SJSA1 (cell line): ENCODE results near the gene SPATA13. TPM values are rescaled to one million over a fixed set of nuclear protein-coding genes. Genes with fewer than 3 reads are reported as not detected.

Experiments used
- DNase-seq, 2 experiments: peaks; one replicate each; pipeline ENCODE4 v3.0.0-alpha.2; 2015 to 2020; ENCODE audit warnings: low spot score in 2 of 2, low read depth in 1 of 2
- H3K27ac ChIP-seq: fragments of 250-450 bp; sonication (Bioruptor Pico); 2 replicates; pipeline ENCODE4 v1.5.1; 2020; ENCODE audit warnings: mild to moderate bottlenecking, moderate library complexity
- H3K27me3 ChIP-seq: fragments of 250-450 bp; sonication (Bioruptor Pico); replicated peaks from 2 replicates; pipeline ENCODE4 v1.5.1; 2020; ENCODE audit warnings: mild to moderate bottlenecking, moderate library complexity
- H3K36me3 ChIP-seq: fragments of 250-450 bp; sonication (Bioruptor Pico); 2 replicates; pipeline ENCODE4 v1.5.1; 2020; ENCODE audit warnings: mild to moderate bottlenecking
- H3K4me1 ChIP-seq: fragments of 250-450 bp; sonication (Bioruptor Pico); replicated peaks from 2 replicates; pipeline ENCODE4 v1.6.1; 2021; ENCODE audit warnings: mild to moderate bottlenecking
- H3K4me3 ChIP-seq: fragments of 250-450 bp; sonication (Bioruptor Pico); 2 replicates; pipeline ENCODE4 v1.5.1; 2020; ENCODE audit warnings: mild to moderate bottlenecking
- H3K9me3 ChIP-seq: fragments of 250-450 bp; sonication (Bioruptor Pico); replicated peaks from 2 replicates; pipeline ENCODE4 v1.5.1; 2020; ENCODE audit warnings: mild to moderate bottlenecking
- total RNA-seq: library from RNA; depleted of rRNA; stranded (reverse); fragments of >200 nt; shearing (Covaris generic); gene quantifications from 2 replicates; pipeline ENCODE4 v1.2.3, GENCODE V29; 2014

Gene SPATA13
- total RNA-seq, 1 experiment from 2014 or later, result 14.8 TPM

DNA sequence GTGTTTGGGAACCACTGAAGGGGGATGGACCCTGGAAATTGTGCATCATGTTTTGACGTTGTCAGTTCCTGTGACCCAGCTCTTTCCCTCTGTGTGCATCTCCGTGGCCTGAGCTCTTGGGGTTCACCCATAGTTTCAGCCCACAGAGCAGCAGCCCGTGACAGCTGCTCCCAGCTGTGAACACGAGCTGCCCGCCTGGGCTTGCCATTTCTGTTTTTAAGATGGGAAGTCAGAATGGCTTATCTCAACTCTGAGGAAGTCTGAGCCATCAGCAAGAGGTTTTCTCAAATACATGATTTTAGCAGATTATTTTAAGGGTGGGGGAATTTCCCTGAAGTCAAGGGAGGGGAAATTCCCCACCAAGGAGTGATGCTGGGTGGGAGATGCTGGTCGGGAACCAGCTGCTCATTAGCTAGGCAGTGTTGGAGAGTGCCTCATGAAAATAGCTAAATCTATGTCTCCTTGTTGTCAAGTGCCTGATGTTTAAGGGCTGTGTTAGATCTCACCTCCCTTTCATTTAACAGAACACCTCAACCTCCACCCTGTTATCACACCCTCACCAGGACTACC lies 114.0 kb downstream of the SPATA13 start:
- H3K9me3 ChIP-seq, result no peaks in the 10 kb centered on the region
- no peak for DNase-seq

DNA sequence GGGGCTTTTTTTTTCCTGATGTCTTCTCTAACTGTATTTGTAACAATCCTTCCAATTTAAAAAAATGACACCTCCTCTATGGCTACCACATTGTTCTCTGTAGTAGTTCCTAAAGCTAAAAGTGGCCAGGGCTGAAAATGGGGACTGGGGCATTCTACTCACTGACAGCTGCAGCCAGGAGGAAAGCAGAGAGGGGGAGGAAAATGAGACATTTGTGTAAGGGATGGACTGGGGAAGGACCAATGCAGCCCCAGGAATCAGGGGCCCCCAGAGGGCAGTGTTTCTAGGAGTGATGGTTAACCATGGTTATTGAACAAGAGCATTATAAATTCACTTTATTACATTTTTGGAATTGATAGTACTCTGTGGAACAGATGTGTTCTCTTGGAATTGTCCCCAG lies 114.5 kb downstream of the SPATA13 start:
- no peaks in the 10 kb centered on the region for H3K36me3 ChIP-seq
- DNase-seq, result no peak
- no peaks in the 10 kb centered on the region for H3K9me3 ChIP-seq
- no peak overlapping the region for H3K27ac ChIP-seq
- H3K4me3 ChIP-seq, result no peak overlapping the region
- H3K27me3 ChIP-seq, result no peaks in the 10 kb centered on the region
- peaks cover 23% of the 10 kb centered on the region for H3K4me1 ChIP-seq

More for the DNA sequence above, 114.0 kb downstream of the SPATA13 start:
- no peak overlapping the region for H3K27ac ChIP-seq
- H3K36me3 ChIP-seq, result no peaks in the 10 kb centered on the region
- no peak overlapping the region for H3K4me3 ChIP-seq
- H3K4me1 ChIP-seq, result peaks cover 25% of the 10 kb centered on the region
- no peaks in the 10 kb centered on the region for H3K27me3 ChIP-seq

DNA sequence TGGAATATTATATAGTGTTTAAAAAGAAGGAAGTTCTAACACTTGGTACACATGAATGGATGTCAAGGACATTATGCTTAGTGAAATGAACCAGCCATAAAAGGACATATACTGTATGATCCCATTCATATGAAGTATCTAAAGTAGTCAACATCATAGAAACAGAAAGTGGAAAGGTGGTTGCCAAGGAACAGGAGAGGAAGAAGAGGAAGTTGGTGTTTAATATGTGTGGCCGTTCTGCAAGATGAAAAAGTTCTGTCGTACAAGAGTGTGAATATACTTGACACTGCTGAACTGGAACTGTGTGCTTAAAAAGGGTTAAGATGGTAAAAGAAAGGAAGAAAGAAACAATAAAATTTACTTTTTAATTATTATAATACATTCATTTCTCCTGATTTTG lies 115.8 kb downstream of the SPATA13 start:
- Histone ChIP-seq H3K4me3 (no peak overlapping the region), H3K4me1 (peaks cover 10% of the 10 kb centered on the region), H3K36me3 (no peaks in the 10 kb centered on the region), H3K27ac (no peak overlapping the region), H3K9me3 (no peaks in the 10 kb centered on the region), H3K27me3 (no peaks in the 10 kb centered on the region)
- DNase-seq, result no peak

DNA sequence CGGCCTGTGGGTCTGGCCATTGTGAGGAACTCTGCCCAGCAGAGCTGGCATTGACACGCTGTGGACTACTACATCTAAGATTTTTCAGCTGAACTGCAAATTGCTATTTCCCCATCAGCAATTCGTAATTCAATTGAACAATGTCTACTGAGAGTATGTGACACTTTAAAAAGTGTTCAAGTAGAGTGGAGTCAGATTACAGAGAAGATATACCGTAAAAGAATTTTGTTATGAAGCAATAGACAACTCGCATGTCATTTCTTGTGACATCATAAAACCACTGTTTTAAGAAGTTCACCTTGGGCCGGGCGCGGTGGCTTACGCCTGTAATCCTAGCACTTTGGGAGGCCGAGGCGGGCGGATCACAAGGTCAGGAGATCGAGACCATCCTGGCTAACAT lies 116.3 kb downstream of the SPATA13 start:
- Histone ChIP-seq H3K4me1 (peaks cover 4% of the 10 kb centered on the region), H3K27ac (no peak overlapping the region), H3K36me3 (no peaks in the 10 kb centered on the region), H3K27me3 (no peaks in the 10 kb centered on the region), H3K9me3 (no peaks in the 10 kb centered on the region), H3K4me3 (no peak overlapping the region)
- DNase-seq, result no peak

DNA sequence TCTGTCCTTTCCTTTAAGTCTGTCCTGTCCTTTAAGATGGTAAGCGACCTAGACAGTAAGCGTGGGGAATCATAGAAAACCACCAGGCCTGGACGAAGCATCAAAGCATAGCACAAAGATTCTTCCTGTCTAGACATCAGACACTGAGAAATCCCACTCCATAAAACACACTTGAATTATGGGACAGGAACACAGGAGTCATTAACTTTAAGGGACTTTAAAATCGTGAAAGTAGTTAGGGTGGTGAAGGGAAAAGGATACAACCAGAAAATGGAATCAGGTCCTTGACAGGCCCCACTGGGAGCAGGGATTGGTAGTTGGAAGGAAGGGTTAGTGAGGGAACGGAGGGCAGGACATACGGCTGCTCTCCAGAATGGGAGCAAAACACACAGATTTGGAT lies 117.2 kb downstream of the SPATA13 start:
- Histone ChIP-seq H3K9me3 (no peaks in the 10 kb centered on the region), H3K27me3 (no peaks in the 10 kb centered on the region), H3K36me3 (no peaks in the 10 kb centered on the region), H3K4me3 (no peak overlapping the region), H3K4me1 (no peaks in the 10 kb centered on the region), H3K27ac (no peak overlapping the region)
- no peak for DNase-seq

- no peaks in the 10 kb centered on the region for H3K9me3 ChIP-seq
Measured at GRCh38 chr13:24279327-24280110, 119.0 kb downstream of the SPATA13 start.

DNA sequence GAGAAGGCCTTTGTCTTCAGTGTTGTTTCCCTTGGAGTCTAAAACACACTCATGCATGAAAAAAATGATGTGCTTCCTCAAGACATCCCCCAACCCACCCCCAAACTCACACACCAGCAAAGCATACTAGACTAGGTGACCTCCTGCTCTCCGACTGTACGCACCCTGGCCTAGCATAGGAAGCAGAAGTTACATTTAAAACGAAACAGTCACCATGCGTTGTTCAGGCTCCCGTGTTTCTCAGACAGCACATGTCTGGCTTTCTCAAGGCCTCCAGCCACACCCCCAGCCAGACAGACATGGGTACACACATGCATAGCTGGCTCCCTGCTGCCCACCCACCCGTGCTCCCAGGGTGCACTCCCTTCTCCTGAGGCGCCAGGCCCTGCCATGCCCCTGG lies 120.2 kb downstream of the SPATA13 start:
- Histone ChIP-seq H3K36me3 (peaks cover 8% of the 10 kb centered on the region; the same call in 1 of the 2 replicates), H3K27ac (no peak overlapping the region)

More at GRCh38 chr13:24279327-24280110, 119.0 kb downstream of the SPATA13 start:
- no peak for DNase-seq
- Histone ChIP-seq H3K36me3 (peaks cover 6% of the 10 kb centered on the region; the same call in 1 of the 2 replicates), H3K27ac (no peak overlapping the region), H3K4me3 (no peak overlapping the region), H3K27me3 (no peaks in the 10 kb centered on the region), H3K4me1 (no peaks in the 10 kb centered on the region)

GRCh38 chr13:24281188-24282008 lies 120.9 kb downstream of the SPATA13 start:
- no peaks in the 10 kb centered on the region for H3K4me1 ChIP-seq
- no peaks in the 10 kb centered on the region for H3K27me3 ChIP-seq
- no peak for DNase-seq
- no peak overlapping the region for H3K27ac ChIP-seq
- H3K9me3 ChIP-seq, result no peaks in the 10 kb centered on the region
- H3K4me3 ChIP-seq, result no peak overlapping the region
- peaks cover 8% of the 10 kb centered on the region for H3K36me3 ChIP-seq

More for the DNA sequence above, 120.2 kb downstream of the SPATA13 start:
- no peaks in the 10 kb centered on the region for H3K27me3 ChIP-seq
- DNase-seq, result no peak
- no peaks in the 10 kb centered on the region for H3K9me3 ChIP-seq
- no peak overlapping the region for H3K4me3 ChIP-seq
- no peaks in the 10 kb centered on the region for H3K4me1 ChIP-seq

GRCh38 chr13:24282256-24282655 lies 121.7 kb downstream of the SPATA13 start:
- H3K36me3 ChIP-seq, result peaks cover 12% of the 10 kb centered on the region
- H3K27me3 ChIP-seq, result no peaks in the 10 kb centered on the region
- H3K4me3 ChIP-seq, result no peak overlapping the region
- H3K4me1 ChIP-seq, result no peaks in the 10 kb centered on the region
- DNase-seq, result no peak
- H3K27ac ChIP-seq, result no peak overlapping the region
- H3K9me3 ChIP-seq, result no peaks in the 10 kb centered on the region

GRCh38 chr13:24284889-24285565 lies 124.5 kb downstream of the SPATA13 start:
- no peak for DNase-seq
- H3K9me3 ChIP-seq, result no peaks in the 10 kb centered on the region
- H3K4me3 ChIP-seq, result no peak overlapping the region
- H3K36me3 ChIP-seq, result peaks cover 28% of the 10 kb centered on the region
- H3K27ac ChIP-seq, result no peak overlapping the region
- no peaks in the 10 kb centered on the region for H3K27me3 ChIP-seq
- no peaks in the 10 kb centered on the region for H3K4me1 ChIP-seq

- no peak for DNase-seq
- Histone ChIP-seq H3K27me3 (no peaks in the 10 kb centered on the region), H3K36me3 (peaks cover 34% of the 10 kb centered on the region), H3K27ac (no peak overlapping the region), H3K4me3 (no peak overlapping the region), H3K9me3 (no peaks in the 10 kb centered on the region), H3K4me1 (no peaks in the 10 kb centered on the region)
Measured at GRCh38 chr13:24286624-24287023, 126.1 kb downstream of the SPATA13 start.

DNA sequence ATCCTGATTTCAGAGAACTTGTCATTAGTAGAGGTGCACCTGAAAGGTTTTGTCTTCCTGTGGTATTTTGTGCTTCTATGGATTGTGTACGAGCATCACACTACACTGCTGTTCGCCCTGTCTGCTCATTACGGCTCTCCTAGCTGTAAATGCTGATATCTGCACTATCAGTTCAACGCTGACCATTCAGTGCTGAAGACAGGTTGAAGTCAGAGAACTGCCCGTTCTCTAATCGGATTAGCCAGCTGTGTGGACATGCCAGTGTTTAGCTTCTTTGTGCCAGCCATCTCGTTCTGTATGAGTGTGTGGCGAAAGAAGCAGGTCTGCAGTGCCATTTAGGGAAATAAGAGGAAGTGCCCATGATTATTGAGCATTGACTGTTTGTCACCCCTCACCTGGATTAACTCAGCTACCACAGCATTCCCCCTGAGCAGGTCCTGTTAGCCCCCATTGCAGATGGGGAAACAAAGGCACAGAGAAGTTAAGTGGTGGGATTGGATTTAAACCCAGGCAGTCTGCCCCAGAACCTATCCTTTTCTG lies 127.3 kb downstream of the SPATA13 start:
- peaks cover 34% of the 10 kb centered on the region for H3K36me3 ChIP-seq
- no peak overlapping the region for H3K4me3 ChIP-seq
- no peaks in the 10 kb centered on the region for H3K27me3 ChIP-seq
- H3K4me1 ChIP-seq, result no peaks in the 10 kb centered on the region
- DNase-seq, result no peak
- H3K9me3 ChIP-seq, result no peaks in the 10 kb centered on the region
- H3K27ac ChIP-seq, result no peak overlapping the region

GRCh38 chr13:24288870-24289269 lies 128.3 kb downstream of the SPATA13 start:
- no peaks in the 10 kb centered on the region for H3K27me3 ChIP-seq
- peaks cover 31% of the 10 kb centered on the region for H3K36me3 ChIP-seq
- H3K9me3 ChIP-seq, result no peaks in the 10 kb centered on the region
- no peak overlapping the region for H3K27ac ChIP-seq
- DNase-seq, result no peak
- no peak overlapping the region for H3K4me3 ChIP-seq
- no peaks in the 10 kb centered on the region for H3K4me1 ChIP-seq
